ENCODE measurements around the gene PRCC.

PRCC gene

GRCh38 chr1:156765666-156766065 lies 1.7 kb upstream of the PRCC start:
- DNase-seq (ENCODE audit: extremely low spot score), result no peak
- ChIA-PET CTCF (interaction anchor here (0.5 to 2.6 kb wide), 4 partner anchors 29 to 309 kb away, joined by 3 to 22 read pairs (median 9); no protein-coding TSS in a partner anchor), POLR2A (interaction anchor here (3.5 to 7.7 kb wide), 3 partner anchors 14 to 38 kb away, joined by 30 to 92 read pairs (median 80); partner anchors contain the start of genes HDGF, ISG20L2 and METTL25B)
- TF ChIP-seq SUZ12 (IDR thresholded peaks at IDR 0.05) (no peak), NFRKB (IDR thresholded peaks at IDR 0.05) (no peak), ZNF384 (IDR thresholded peaks at IDR 0.05) (no peak)

- DNase-seq (ENCODE audit: extremely low spot score), result no peak
Observed at GRCh38 chr1:156766298-156767100, 836 bp upstream of the PRCC start.

DNA sequence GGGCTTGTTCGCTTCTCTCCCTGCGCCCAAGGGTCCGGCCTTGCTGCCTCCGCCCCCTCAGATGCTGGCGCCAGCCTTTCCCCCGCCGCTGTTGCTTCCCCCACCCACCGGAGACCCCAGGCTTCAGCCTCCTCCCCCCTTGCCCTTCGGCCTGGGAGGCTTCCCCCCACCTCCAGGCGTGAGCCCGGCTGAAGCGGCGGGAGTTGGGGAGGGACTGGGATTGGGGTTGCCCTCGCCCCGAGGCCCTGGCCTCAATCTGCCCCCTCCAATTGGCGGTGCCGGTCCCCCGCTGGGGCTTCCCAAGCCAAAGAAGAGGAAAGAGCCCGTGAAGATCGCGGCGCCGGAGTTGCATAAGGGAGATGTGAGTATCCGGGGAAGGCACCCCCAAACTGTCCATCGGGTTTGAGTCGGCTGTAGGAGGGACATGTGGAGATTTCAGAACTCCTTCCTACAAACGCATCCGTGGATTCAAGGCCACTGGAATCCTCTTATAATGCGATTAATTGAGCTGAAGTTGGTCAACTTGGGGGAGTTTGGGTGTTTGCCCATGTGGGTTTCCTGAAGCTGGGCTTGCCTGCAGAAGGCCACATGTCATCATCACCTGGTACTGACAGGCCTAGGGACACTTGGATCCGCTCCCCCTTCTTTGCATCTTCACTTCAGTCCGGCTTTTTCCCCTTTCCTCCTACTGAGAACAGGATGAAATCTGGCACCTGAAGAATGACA lies 707 bp downstream of the PRCC start:
- ChIA-PET CTCF (interaction anchor here (1.2 to 2.6 kb wide), 3 partner anchors 41 to 79 kb away, joined by 5 to 22 read pairs (median 15); no protein-coding TSS in a partner anchor), POLR2A (interaction anchor here (1.0 to 7.7 kb wide), 12 partner anchors 13 to 176 kb away, joined by 3 to 123 read pairs (median 8); partner anchors contain the start of genes HDGF, ISG20L2, METTL25B and MRPL24)
- no peak for DNase-seq (ENCODE audit: extremely low spot score)
- TF ChIP-seq FOXK2 (IDR thresholded peaks at IDR 0.05) (no peak), LEF1 (IDR thresholded peaks at IDR 0.05; ENCODE audit: borderline replicate concordance) (no peak), BHLHE40 (IDR thresholded peaks at IDR 0.05; ENCODE audit: borderline replicate concordance) (no peak), TARDBP (IDR thresholded peaks at IDR 0.05) (no peak), FOXM1 (IDR thresholded peaks at IDR 0.05; ENCODE audit: borderline replicate concordance) (no peak), PKNOX1 (IDR thresholded peaks at IDR 0.05) (no peak)

More at GRCh38 chr1:156766298-156767100, 836 bp upstream of the PRCC start:
- ChIA-PET CTCF (interaction anchor here (0.7 to 2.6 kb wide), 4 partner anchors 15 to 77 kb away, joined by 3 to 22 read pairs (median 10); partner anchors contain the start of genes HDGF and MRPL24), POLR2A (interaction anchor here (0.6 to 7.7 kb wide), 19 partner anchors 9 to 265 kb away, joined by 3 to 123 read pairs (median 5); partner anchors contain the start of genes HDGF, ISG20L2, METTL25B and MRPL24)
- TF ChIP-seq ELF4 (IDR thresholded peaks at IDR 0.05) (no peak), FOXK2 (IDR thresholded peaks at IDR 0.05) (no peak), CTBP1 (IDR thresholded peaks at IDR 0.05; ENCODE audit: borderline replicate concordance) (no peak), L3MBTL2 (conservative IDR thresholded peaks at IDR 0.05) (no peak), TARDBP (IDR thresholded peaks at IDR 0.05) (no peak), FOXM1 (IDR thresholded peaks at IDR 0.05; ENCODE audit: borderline replicate concordance) (no peak), ARNT (IDR thresholded peaks at IDR 0.05) (no peak), LEF1 (IDR thresholded peaks at IDR 0.05; ENCODE audit: borderline replicate concordance) (no peak), NFRKB (IDR thresholded peaks at IDR 0.05) (no peak), ZNF384 (IDR thresholded peaks at IDR 0.05) (no peak)

DNA sequence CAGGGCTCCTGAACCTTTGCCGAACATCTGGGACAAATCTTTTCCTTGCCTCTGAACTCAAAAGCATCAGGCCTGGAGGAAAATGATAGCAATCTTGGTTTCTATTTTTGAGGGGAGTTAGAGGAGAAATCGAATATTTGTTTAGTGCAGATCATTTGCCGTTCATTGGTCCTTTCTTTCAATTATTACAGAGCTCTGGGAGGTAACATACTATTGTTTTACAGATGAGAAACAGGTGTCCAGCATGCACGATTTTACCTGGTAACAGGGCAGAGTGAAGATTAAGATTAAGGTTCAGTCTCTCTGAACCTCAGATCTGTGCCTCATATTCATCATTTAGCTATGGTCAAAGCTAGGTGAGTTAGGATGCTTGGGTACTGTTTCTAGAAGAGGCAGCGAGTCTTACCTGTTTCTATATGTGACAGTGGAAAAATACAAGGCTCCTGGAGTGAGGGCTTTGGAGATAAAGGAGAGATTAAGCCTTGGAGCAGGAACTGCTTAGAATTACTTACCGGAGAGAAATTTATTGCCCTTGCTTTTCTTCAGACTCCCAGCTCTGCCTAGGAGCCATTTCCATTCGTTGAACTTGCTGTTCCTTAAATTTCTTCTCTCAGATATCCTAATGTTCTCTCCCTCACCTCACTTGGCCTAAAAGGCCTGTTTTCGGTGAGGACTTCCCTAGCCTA lies 1.4 kb downstream of the PRCC start:
- TF ChIP-seq PKNOX1 (IDR thresholded peaks at IDR 0.05) (no peak), BHLHE40 (IDR thresholded peaks at IDR 0.05; ENCODE audit: borderline replicate concordance) (no peak), NFRKB (IDR thresholded peaks at IDR 0.05) (no peak), FOXA1 (IDR thresholded peaks at IDR 0.05) (no peak), L3MBTL2 (conservative IDR thresholded peaks at IDR 0.05) (no peak), SP1 (IDR thresholded peaks at IDR 0.05) (no peak), ZNF384 (IDR thresholded peaks at IDR 0.05) (no peak), SUZ12 (IDR thresholded peaks at IDR 0.05) (no peak), FOXK2 (IDR thresholded peaks at IDR 0.05) (no peak), ELF4 (IDR thresholded peaks at IDR 0.05) (no peak), CTBP1 (IDR thresholded peaks at IDR 0.05; ENCODE audit: borderline replicate concordance) (no peak), TARDBP (IDR thresholded peaks at IDR 0.05) (no peak), LEF1 (IDR thresholded peaks at IDR 0.05; ENCODE audit: borderline replicate concordance) (no peak), HDGF (IDR thresholded peaks at IDR 0.05; ENCODE audit: borderline replicate concordance) (no peak), ARNT (IDR thresholded peaks at IDR 0.05) (no peak), FOXM1 (IDR thresholded peaks at IDR 0.05; ENCODE audit: borderline replicate concordance) (no peak)
- no peak for DNase-seq (ENCODE audit: extremely low spot score)
- POLR2A ChIA-PET, result interaction anchor here (1.1 to 7.7 kb wide), 7 partner anchors 17 to 115 kb away, joined by 3 to 123 read pairs (median 30); partner anchors contain the start of genes HDGF, ISG20L2, METTL25B and MRPL24
- CTCF ChIA-PET, result interaction anchor here (1.2 kb wide), 1 partner anchor 43 kb away, joined by 5 read pairs; no protein-coding TSS in a partner anchor

- CTCF ChIA-PET, result interaction anchor here (0.7 to 1.6 kb wide), 6 partner anchors 31 to 146 kb away, joined by 3 to 9 read pairs (median 3); partner anchors contain the start of gene MRPL24
- POLR2A ChIA-PET, result interaction anchor here (0.6 to 7.7 kb wide), 4 partner anchors 21 to 148 kb away, joined by 3 to 92 read pairs (median 8); partner anchors contain the start of genes HDGF, ISG20L2, METTL25B and MRPL24
- no peak for DNase-seq (ENCODE audit: extremely low spot score)
- TF ChIP-seq TARDBP (IDR thresholded peaks at IDR 0.05), result no peak
- TF ChIP-seq SUZ12 (IDR thresholded peaks at IDR 0.05), result no peak
- TF ChIP-seq FOXK2 (IDR thresholded peaks at IDR 0.05), result no peak
- no peak for TF ChIP-seq FOXM1 (IDR thresholded peaks at IDR 0.05; ENCODE audit: borderline replicate concordance)
- no peak for TF ChIP-seq ARNT (IDR thresholded peaks at IDR 0.05)
- TF ChIP-seq PKNOX1 (IDR thresholded peaks at IDR 0.05), result no peak
- TF ChIP-seq FOXA1 (IDR thresholded peaks at IDR 0.05), result no peak
- TF ChIP-seq L3MBTL2 (conservative IDR thresholded peaks at IDR 0.05), result no peak
- TF ChIP-seq LEF1 (IDR thresholded peaks at IDR 0.05; ENCODE audit: borderline replicate concordance), result no peak
- no peak for TF ChIP-seq ELF4 (IDR thresholded peaks at IDR 0.05)
- no peak for TF ChIP-seq CTBP1 (IDR thresholded peaks at IDR 0.05; ENCODE audit: borderline replicate concordance)
- TF ChIP-seq NFRKB (IDR thresholded peaks at IDR 0.05), result no peak
- TF ChIP-seq HDGF (IDR thresholded peaks at IDR 0.05; ENCODE audit: borderline replicate concordance), result no peak
- TF ChIP-seq BHLHE40 (IDR thresholded peaks at IDR 0.05; ENCODE audit: borderline replicate concordance), result no peak
Observed at GRCh38 chr1:156772222-156772621, 4.9 kb downstream of the PRCC start.
